Sigmoid colon (tissue), 7 donors: ENCODE results near the gene ABO. TPM values are rescaled to one million over a fixed set of nuclear protein-coding genes. Genes with fewer than 3 reads are reported as not detected.

Source experiments
- DNase-seq: peaks from one replicate; pipeline ENCODE4 v3.0.0-alpha.2; 2019
- H3K27ac ChIP-seq, 4 donors: fragments of 200-600 bp; sonication (generic); one replicate each; pipeline ENCODE4 v1.5.1; 2016 to 2019; ENCODE audit warnings: mild to moderate bottlenecking in 1 of 4
- H3K27me3 ChIP-seq, 3 donors: fragments of 200-600 bp; sonication (generic); one replicate each; pipeline ENCODE4 v1.5.1; 2019; ENCODE audit warnings: mild to moderate bottlenecking in 1 of 3
- H3K36me3 ChIP-seq, 4 donors: fragments of 200-600 bp; sonication (generic); one replicate each; pipeline ENCODE4 v1.5.1; 2016 to 2019
- H3K4me1 ChIP-seq, 4 donors: fragments of 200-600 bp; sonication (generic); one replicate each; pipeline ENCODE4 v1.5.1; 2017 to 2019
- H3K4me3 ChIP-seq, 4 donors: fragments of 200-600 bp; sonication (generic); one replicate each; pipeline ENCODE4 v1.5.1; 2017 to 2019; ENCODE audit warnings: mild to moderate bottlenecking in 2 of 4, moderate library complexity in 1 of 4
- H3K9me3 ChIP-seq, 4 donors: fragments of 200-600 bp in 3 of 4; sonication (generic) in 3 of 4; one replicate each; pipeline versions ENCODE4 v1.5.1 to v1.6.1; 2013 to 2019
- EP300 ChIP-seq, 4 donors: sonication (generic); formaldehyde crosslinking; IDR thresholded peaks; one replicate each; pipeline ENCODE4 v1.6.1; 2017; ENCODE audit warnings: antibody characterized with exemption in 4 of 4
- POLR2A ChIP-seq, 2 donors: fragments of 450-650 bp; IDR thresholded peaks; one replicate each; pipeline ENCODE4 v1.6.1; 2016; ENCODE audit warnings: antibody characterized with exemption in 2 of 2, mild to moderate bottlenecking in 2 of 2, moderate library complexity in 2 of 2
- POLR2AphosphoS5 ChIP-seq, 4 donors: sonication (generic); formaldehyde crosslinking; IDR thresholded peaks; one replicate each; pipeline ENCODE4 v1.6.1; 2017; ENCODE audit warnings: antibody characterized with exemption in 4 of 4
- WGBS, 2 donors: extraction: QIAGEN DNeasy Blood & Tissue Kit; methylation state at CpG; one replicate each; pipeline ENCODE4 v1.1.7; 2013; 5-methylcytosine and 5-hydroxymethylcytosine counted together
- intact Hi-C: fragments of 100-400 bp; cut with DNase I; formaldehyde crosslinking; loops from one replicate; pipeline ENCODE4 v1.15.1; 2023
- polyA plus RNA-seq, 3 donors: library from polyadenylated mRNA; stranded (reverse); fragments of 200-250 nt; gene quantifications; one replicate each; pipeline ENCODE4 v1.2.3, GENCODE V29; 2013
- total RNA-seq, 4 donors: library from RNA; depleted of rRNA; stranded (reverse); fragments of >200 nt; gene quantifications; one replicate each; pipeline ENCODE4 v1.1.0, GENCODE V29; 2016
- TF ChIP-seq, protein P1 (sequence below), 4 experiments: fragments of 450-650 bp in 3 of 4; fragments of 200-600 bp in 1 of 4; IDR thresholded peaks; one replicate each; pipeline ENCODE4 v1.5.1; 2016 to 2019; ENCODE audit warnings: antibody characterized with exemption in 4 of 4, mild to moderate bottlenecking in 3 of 4, moderate library complexity in 2 of 4
- donor health status: healthy with polysubstance abuse.
- donor health status: Bipolar disorder and iron deficiency.
- donor health status: healthy.

The ABO gene
- total and polyA plus RNA-seq, 7 donors, result 0.36 to 27.3 (median 1.5) TPM

DNA sequence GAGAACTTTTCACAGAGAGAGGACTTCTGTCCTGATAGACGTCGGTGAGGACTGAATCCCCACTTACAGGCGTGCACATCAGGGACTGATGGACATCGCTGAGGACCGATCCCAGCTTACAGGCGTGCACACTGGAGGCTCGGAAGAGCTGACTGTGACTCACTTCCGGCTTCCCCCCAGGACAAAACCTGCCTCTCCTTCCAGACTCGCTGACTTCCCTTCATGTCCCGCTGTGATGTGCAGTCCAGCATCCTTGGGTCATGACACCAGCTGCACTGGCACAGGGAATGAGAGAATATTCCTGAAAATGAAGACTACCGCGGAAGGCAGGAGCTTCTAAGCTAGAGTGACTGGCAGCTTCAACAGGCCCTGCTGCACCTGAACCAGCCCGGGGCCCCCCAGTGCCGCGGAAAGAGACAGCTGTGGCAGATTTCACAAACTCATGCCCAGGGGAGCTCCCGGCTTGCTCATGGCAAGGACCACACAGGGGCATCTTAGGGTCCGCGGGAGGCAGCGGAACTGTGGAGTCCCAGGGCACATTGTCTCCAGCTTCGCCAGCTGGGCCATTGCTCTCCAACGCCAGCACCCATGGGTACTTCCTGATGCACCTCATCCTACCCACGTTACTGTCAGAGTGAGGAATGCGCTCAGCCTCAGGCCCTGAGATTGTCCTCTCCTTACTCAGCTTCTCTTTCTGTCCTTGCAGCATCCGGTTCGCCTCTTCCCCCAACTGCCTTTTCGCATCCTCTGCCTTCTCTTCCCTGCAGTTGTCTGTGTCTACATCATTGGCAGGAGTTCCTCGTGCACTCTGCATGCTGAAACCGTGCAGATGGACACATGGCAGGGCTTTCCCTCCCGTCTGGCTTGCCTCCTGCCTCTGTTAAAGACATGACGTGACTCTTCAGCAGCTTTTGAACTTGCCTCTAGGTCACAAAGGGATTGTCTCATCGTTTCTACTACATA, 31.5 kb upstream of the ABO start:
- Histone ChIP-seq H3K4me1 (no peaks in the 10 kb centered on the region), H3K36me3 (no peaks in the 10 kb centered on the region), H3K27me3 (peaks cover 0 to 7% (median 0%) of the 10 kb centered on the region in 3 donors), H3K9me3 (no peaks in the 10 kb centered on the region), H3K4me3 (no peak overlapping the region), H3K27ac (no peak overlapping the region)
- no peak for DNase-seq
- TF ChIP-seq POLR2A (IDR thresholded peaks at IDR 0.05), result no peak
- no peak for TF ChIP-seq POLR2AphosphoS5 (IDR thresholded peaks at IDR 0.05)
- no peak for TF ChIP-seq EP300 (IDR thresholded peaks at IDR 0.05)
- TF ChIP-seq, protein P1, sequence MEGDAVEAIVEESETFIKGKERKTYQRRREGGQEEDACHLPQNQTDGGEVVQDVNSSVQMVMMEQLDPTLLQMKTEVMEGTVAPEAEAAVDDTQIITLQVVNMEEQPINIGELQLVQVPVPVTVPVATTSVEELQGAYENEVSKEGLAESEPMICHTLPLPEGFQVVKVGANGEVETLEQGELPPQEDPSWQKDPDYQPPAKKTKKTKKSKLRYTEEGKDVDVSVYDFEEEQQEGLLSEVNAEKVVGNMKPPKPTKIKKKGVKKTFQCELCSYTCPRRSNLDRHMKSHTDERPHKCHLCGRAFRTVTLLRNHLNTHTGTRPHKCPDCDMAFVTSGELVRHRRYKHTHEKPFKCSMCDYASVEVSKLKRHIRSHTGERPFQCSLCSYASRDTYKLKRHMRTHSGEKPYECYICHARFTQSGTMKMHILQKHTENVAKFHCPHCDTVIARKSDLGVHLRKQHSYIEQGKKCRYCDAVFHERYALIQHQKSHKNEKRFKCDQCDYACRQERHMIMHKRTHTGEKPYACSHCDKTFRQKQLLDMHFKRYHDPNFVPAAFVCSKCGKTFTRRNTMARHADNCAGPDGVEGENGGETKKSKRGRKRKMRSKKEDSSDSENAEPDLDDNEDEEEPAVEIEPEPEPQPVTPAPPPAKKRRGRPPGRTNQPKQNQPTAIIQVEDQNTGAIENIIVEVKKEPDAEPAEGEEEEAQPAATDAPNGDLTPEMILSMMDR (IDR thresholded peaks at IDR 0.05), result no peak
- intact Hi-C loops, result no loop called here
- WGBS, 2 donors, result 80 to 86% methylated on average over 31 of the region's 31 CpGs

DNA sequence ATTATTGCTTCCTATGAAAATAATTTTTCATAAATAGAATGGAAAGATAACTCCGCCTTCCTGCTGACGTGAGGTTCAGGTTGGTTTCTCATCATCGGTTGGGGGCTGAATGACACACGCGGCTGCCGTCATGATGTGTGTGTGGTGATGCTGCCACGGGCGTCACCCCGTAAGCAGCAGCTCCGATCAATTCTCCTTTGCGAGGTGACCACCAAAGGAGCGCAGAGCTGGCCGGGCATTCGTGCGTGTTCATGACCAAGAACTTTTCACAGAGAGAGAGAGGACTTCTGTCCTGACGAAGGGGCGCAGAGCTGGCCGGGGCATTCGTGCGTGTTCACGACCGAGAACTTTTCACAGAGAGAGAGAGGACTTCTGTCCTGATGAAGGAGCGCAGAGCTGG, 30.7 kb upstream of the ABO start:
- no peaks in the 10 kb centered on the region for H3K9me3 ChIP-seq
- H3K4me1 ChIP-seq, result no peaks in the 10 kb centered on the region
- TF ChIP-seq POLR2AphosphoS5 (IDR thresholded peaks at IDR 0.05) (no peak), POLR2A (IDR thresholded peaks at IDR 0.05) (no peak), EP300 (IDR thresholded peaks at IDR 0.05) (no peak)
- TF ChIP-seq, protein P1 (IDR thresholded peaks at IDR 0.05), result no peak
- peaks cover 0 to 7% (median 0%) of the 10 kb centered on the region in 3 donors for H3K27me3 ChIP-seq
- 80 to 90% methylated on average over 21 to 23 of the region's 23 CpGs for WGBS, 2 donors
- no peak overlapping the region for H3K27ac ChIP-seq
- DNase-seq, result no peak
- no peak overlapping the region for H3K4me3 ChIP-seq
- intact Hi-C loops, result no loop called here
- no peaks in the 10 kb centered on the region for H3K36me3 ChIP-seq

DNA sequence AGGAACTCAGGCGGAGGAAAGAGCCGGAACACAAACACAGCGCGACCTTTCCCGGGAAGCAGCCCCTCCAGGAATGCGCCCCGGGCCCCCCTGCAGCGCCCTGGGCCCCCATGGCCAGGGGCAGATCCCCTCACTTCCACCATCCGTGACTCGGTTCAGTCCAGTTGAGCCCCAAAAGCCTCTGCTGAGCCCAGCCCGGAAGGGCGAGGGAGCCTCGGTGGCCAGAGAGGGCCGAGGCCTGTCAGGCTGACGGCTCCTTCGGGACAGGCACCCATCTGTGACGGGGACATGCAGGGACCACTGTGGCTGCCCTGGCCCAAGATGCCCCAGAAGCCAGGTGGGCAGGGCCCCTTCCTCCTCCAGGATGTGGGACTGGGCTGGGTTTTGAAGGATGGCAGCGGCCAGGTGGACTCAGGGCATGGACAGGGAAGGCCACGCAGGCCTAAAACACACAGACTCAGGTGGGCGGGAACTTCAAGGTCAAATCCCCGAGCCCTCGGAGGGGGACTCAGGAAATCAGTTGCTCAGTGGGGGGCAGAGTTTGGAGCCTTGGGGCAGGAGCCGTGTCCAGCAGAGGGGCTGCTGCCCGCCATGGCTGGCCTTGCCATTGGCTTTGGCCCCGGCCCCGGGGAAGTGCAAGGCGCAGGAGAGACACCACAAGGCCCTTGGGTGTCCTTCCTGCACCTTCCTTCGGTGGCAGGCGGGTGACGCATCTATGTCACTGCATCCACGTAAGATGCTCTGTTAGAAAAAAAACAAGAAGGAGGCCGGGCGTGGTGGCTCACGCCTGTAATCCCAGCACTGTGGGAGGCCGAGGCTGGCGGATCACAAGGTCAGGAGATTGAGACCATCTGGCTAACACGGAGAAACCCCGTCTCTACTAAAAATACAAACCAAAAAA, 29.7 kb upstream of the ABO start:
- Histone ChIP-seq H3K36me3 (no peaks in the 10 kb centered on the region), H3K9me3 (no peaks in the 10 kb centered on the region), H3K4me1 (no peaks in the 10 kb centered on the region), H3K4me3 (no peak overlapping the region), H3K27ac (no peak overlapping the region), H3K27me3 (peaks cover 0 to 7% (median 0%) of the 10 kb centered on the region in 3 donors)
- no peak for DNase-seq
- WGBS, 2 donors, result 91% methylated on average over 38 of the region's 38 CpGs
- TF ChIP-seq EP300 (IDR thresholded peaks at IDR 0.05) (no peak), POLR2A (IDR thresholded peaks at IDR 0.05) (no peak), POLR2AphosphoS5 (IDR thresholded peaks at IDR 0.05) (no peak)
- TF ChIP-seq, protein P1 (IDR thresholded peaks at IDR 0.05), result no peak
- intact Hi-C loops, result no loop called here

DNA sequence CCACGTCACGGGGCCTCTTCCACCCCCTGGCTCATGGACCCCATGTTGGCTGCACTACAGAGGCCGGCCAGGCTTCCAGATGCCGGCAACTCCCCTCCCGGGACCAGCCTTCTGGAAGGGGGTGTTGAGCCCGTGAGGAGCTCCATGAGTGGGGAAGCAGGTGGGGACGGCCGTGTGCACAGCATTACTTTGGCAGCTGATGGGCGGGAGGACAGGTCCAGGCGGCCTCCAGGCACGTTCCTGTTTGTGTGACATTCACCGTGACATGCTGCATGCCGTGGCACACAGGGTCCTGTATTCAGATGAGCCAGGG, 29.1 kb upstream of the ABO start:
- H3K4me1 ChIP-seq, result no peaks in the 10 kb centered on the region
- H3K4me3 ChIP-seq, result no peak overlapping the region
- H3K27me3 ChIP-seq, result peaks cover 0 to 11% (median 0%) of the 10 kb centered on the region in 3 donors
- WGBS, 2 donors, result 79 to 88% methylated on average over 13 of the region's 13 CpGs
- no peak overlapping the region for H3K27ac ChIP-seq
- intact Hi-C loops, result no loop called here
- TF ChIP-seq POLR2A (IDR thresholded peaks at IDR 0.05), result no peak
- TF ChIP-seq, protein P1 (IDR thresholded peaks at IDR 0.05), result no peak
- TF ChIP-seq EP300 (IDR thresholded peaks at IDR 0.05), result no peak
- no peak for TF ChIP-seq POLR2AphosphoS5 (IDR thresholded peaks at IDR 0.05)
- no peaks in the 10 kb centered on the region for H3K9me3 ChIP-seq
- DNase-seq, result no peak
- no peaks in the 10 kb centered on the region for H3K36me3 ChIP-seq
